Neuronal stem cell (in vitro differentiated cells): ENCODE data around the gene DCAF8L2.

Experiments
- DNase-seq: peaks from one replicate; pipeline ENCODE4 v3.0.0-alpha.2; 2013; ENCODE audit warnings: low spot score
- H2AFZ ChIP-seq: one replicate; pipeline ENCODE4 v1.6.1; 2013; ENCODE audit warnings: mild to moderate bottlenecking, low read length, inconsistent platforms
- H2AK5ac ChIP-seq: 2 replicates; pipeline ENCODE4 v1.6.1; 2013; ENCODE audit warnings: low read depth, mild to moderate bottlenecking, inconsistent platforms, low read length, moderate library complexity, mixed read lengths
- H2BK120ac ChIP-seq: 2 replicates; pipeline ENCODE4 v1.6.1; 2013; ENCODE audit warnings: low read depth, mild to moderate bottlenecking, inconsistent platforms, low read length, moderate library complexity, mixed read lengths
- H2BK12ac ChIP-seq: one replicate; pipeline ENCODE4 v1.6.1; 2013; ENCODE audit warnings: low read length, inconsistent platforms
- H2BK15ac ChIP-seq: 2 replicates; pipeline ENCODE4 v1.6.1; 2013; ENCODE audit warnings: mild to moderate bottlenecking, low read length, inconsistent platforms, mixed read lengths
- H2BK5ac ChIP-seq: one replicate; pipeline ENCODE4 v1.6.1; 2013; ENCODE audit warnings: inconsistent platforms, mild to moderate bottlenecking, low read length, moderate library complexity
- H3K14ac ChIP-seq: one replicate; pipeline ENCODE4 v1.6.1; 2013; ENCODE audit warnings: low read length, inconsistent platforms
- H3K18ac ChIP-seq: 2 replicates; pipeline ENCODE4 v1.6.1; 2013; ENCODE audit warnings: low read length, inconsistent platforms
- H3K23ac ChIP-seq: 2 replicates; pipeline ENCODE4 v1.6.1; 2013; ENCODE audit warnings: low read depth, mild to moderate bottlenecking, mixed read lengths, low read length, inconsistent platforms; ENCODE audit not compliant: poor library complexity
- H3K27ac ChIP-seq: replicated peaks from 3 replicates; pipeline ENCODE4 v1.5.1; 2013; ENCODE audit warnings: low read length, inconsistent platforms
- H3K27me3 ChIP-seq, 3 experiments: 2 replicates each; pipeline ENCODE4 v1.6.1; 2013; ENCODE audit warnings: low read length in 3 of 3, mild to moderate bottlenecking in 2 of 3, inconsistent platforms in 1 of 3, low read depth in 1 of 3, mixed read lengths in 1 of 3, moderate library complexity in 1 of 3; ENCODE audit not compliant: control insufficient read depth in 3 of 3, insufficient read depth in 3 of 3
- H3K36me3 ChIP-seq, 2 donors: replicated peaks in 1 of 2; 2 replicates each; pipeline ENCODE4 v1.6.1; 2013; ENCODE audit warnings: low read length in 2 of 2; ENCODE audit not compliant: control insufficient read depth in 2 of 2, insufficient read depth in 2 of 2
- H3K4ac ChIP-seq: 2 replicates; pipeline ENCODE4 v1.6.1; 2013; ENCODE audit warnings: inconsistent platforms, mild to moderate bottlenecking, low read length, moderate library complexity
- H3K4me1 ChIP-seq, 2 donors: 1 replicate in 1 of 2; 2 replicates in 1 of 2; pipeline ENCODE4 v1.6.1; 2013; ENCODE audit warnings: low read length in 2 of 2, low read depth in 1 of 2; ENCODE audit not compliant: control insufficient read depth in 2 of 2, insufficient read depth in 1 of 2
- H3K4me2 ChIP-seq: one replicate; pipeline ENCODE4 v1.6.1; 2013; ENCODE audit warnings: mild to moderate bottlenecking, low read length, inconsistent platforms; ENCODE audit not compliant: insufficient read depth, poor library complexity, severe bottlenecking
- H3K4me3 ChIP-seq, 2 donors: 2 replicates each; pipeline ENCODE4 v1.5.1; 2013; ENCODE audit warnings: low read length in 2 of 2, mild to moderate bottlenecking in 2 of 2, inconsistent platforms in 1 of 2, moderate library complexity in 1 of 2
- H3K79me1 ChIP-seq: one replicate; pipeline ENCODE4 v1.6.1; 2013; ENCODE audit warnings: low read depth, mild to moderate bottlenecking, inconsistent platforms, low read length, moderate library complexity
- H3K9ac ChIP-seq: one replicate; pipeline ENCODE4 v1.6.1; 2013; ENCODE audit warnings: mild to moderate bottlenecking, low read depth, low read length, inconsistent platforms; ENCODE audit not compliant: poor library complexity
- H3K9me3 ChIP-seq, 2 donors: replicated peaks in 1 of 2; 2 replicates each; pipeline versions ENCODE3 to v1.6.1; 2013; ENCODE audit warnings: low read length in 2 of 2, mild to moderate bottlenecking in 2 of 2, inconsistent platforms in 1 of 2, low read depth in 1 of 2, mixed read lengths in 1 of 2, moderate library complexity in 1 of 2; ENCODE audit not compliant: control insufficient read depth in 2 of 2, insufficient read depth in 1 of 2
- H4K8ac ChIP-seq: one replicate; pipeline ENCODE4 v1.6.1; 2013; ENCODE audit warnings: low read depth, mild to moderate bottlenecking, inconsistent platforms, low read length, moderate library complexity
- H4K91ac ChIP-seq: one replicate; pipeline ENCODE4 v1.6.1; 2013; ENCODE audit warnings: low read length, low read depth, mild to moderate bottlenecking, inconsistent platforms; ENCODE audit not compliant: poor library complexity
- WGBS, 2 donors: extraction: QIAGEN DNeasy Blood & Tissue Kit; methylation state at CpG; one replicate each; pipeline ENCODE4 v1.1.7; 2013; ENCODE audit warnings: missing lambda C conversion rate in 2 of 2, mixed read lengths in 1 of 2; ENCODE audit not compliant: insufficient read length in 2 of 2, insufficient replicate concordance in 1 of 2; ENCODE audit errors: extremely low coverage in 2 of 2; 5-methylcytosine and 5-hydroxymethylcytosine counted together

DCAF8L2 gene

DNA sequence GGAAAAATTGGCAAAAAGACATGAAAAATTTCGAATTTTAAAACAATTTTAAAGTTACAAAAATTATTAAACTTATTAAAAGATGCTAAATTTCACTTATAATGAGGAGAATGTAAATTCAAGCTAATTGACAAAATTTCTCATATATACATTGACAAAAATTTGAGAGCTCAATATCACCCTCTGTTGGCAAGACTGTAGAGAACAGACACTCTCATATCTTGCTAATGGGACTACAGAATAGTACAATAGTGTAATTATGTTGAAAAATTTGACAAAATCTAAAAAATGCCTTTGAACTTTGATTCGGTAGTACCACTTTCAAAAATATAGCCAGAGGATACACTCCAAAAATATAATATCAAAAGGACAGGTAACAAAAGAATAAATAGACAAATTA, 29.8 kb downstream of the DCAF8L2 start:
- no peaks in the 10 kb centered on the region for H3K9me3 ChIP-seq
- no peak overlapping the region for H3K23ac ChIP-seq
- H3K18ac ChIP-seq = no peak overlapping the region
- H3K4me3 ChIP-seq = no peak overlapping the region
- no peak overlapping the region for H3K14ac ChIP-seq
- H3K4ac ChIP-seq = no peak overlapping the region
- H3K4me1 ChIP-seq = no peaks in the 10 kb centered on the region
- no peak overlapping the region for H2BK120ac ChIP-seq
- DNase-seq = no peak
- H4K8ac ChIP-seq = no peak overlapping the region
- no CpG with 5 or more reads among the region's 2 CpGs for WGBS, 2 donors
- H3K36me3 ChIP-seq = no peaks in the 10 kb centered on the region
- H3K9ac ChIP-seq = no peak overlapping the region
- no peak overlapping the region for H2AFZ ChIP-seq
- no peak overlapping the region for H3K4me2 ChIP-seq
- no peaks in the 10 kb centered on the region for H3K79me1 ChIP-seq
- H2BK15ac ChIP-seq = no peak overlapping the region
- no peak overlapping the region for H2AK5ac ChIP-seq
- H2BK12ac ChIP-seq = no peak overlapping the region
- H3K27ac ChIP-seq = no peak overlapping the region
- H2BK5ac ChIP-seq = no peak overlapping the region
- no peaks in the 10 kb centered on the region for H3K27me3 ChIP-seq
- no peak overlapping the region for H4K91ac ChIP-seq

GRCh38 chrX:27622883-27623282, 32.7 kb downstream of the DCAF8L2 start:
- H3K27ac ChIP-seq = no peak overlapping the region
- no peak overlapping the region for H3K9ac ChIP-seq
- no peak overlapping the region for H4K91ac ChIP-seq
- H3K4me1 ChIP-seq = no peaks in the 10 kb centered on the region
- H3K36me3 ChIP-seq = no peaks in the 10 kb centered on the region
- no peak overlapping the region for H2BK15ac ChIP-seq
- no peak overlapping the region for H4K8ac ChIP-seq
- H2BK120ac ChIP-seq = no peak overlapping the region
- no peak overlapping the region for H3K18ac ChIP-seq
- H3K79me1 ChIP-seq = no peaks in the 10 kb centered on the region
- no peak overlapping the region for H2BK12ac ChIP-seq
- H3K4me2 ChIP-seq = no peak overlapping the region
- no peak overlapping the region for H3K4ac ChIP-seq
- no peak overlapping the region for H2AFZ ChIP-seq
- no peak overlapping the region for H2BK5ac ChIP-seq
- no peaks in the 10 kb centered on the region for H3K27me3 ChIP-seq
- H3K23ac ChIP-seq = no peak overlapping the region
- H3K4me3 ChIP-seq = no peak overlapping the region
- DNase-seq = no peak
- H2AK5ac ChIP-seq = no peak overlapping the region
- H3K14ac ChIP-seq = no peak overlapping the region
- no peaks in the 10 kb centered on the region for H3K9me3 ChIP-seq

DNA sequence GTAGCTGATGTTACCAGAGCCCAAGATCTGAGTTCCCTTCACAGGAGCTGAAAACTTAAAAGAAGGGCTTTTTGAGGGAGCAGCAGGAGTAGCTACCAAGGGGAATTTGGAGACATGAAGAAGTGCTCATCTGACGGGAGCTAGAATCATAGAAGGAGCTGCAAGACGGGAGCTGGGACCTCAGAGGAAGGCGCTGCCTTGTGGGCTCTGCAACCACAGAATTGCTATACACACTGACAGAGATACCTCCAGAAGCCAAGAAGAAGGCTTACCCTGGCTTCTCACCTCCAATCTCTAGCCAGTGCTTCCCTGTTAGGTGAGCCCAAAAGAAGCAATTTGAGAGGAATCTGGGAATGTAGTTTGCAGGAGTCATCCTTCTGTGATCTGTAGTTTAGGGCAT, 35.9 kb downstream of the DCAF8L2 start:
- Histone ChIP-seq H3K79me1 (no peaks in the 10 kb centered on the region), H2BK120ac (no peak overlapping the region), H2AFZ (no peak overlapping the region), H3K4me1 (no peaks in the 10 kb centered on the region), H3K14ac (no peak overlapping the region), H3K27ac (no peak overlapping the region), H4K8ac (no peak overlapping the region), H3K36me3 (no peaks in the 10 kb centered on the region), H2AK5ac (no peak overlapping the region), H3K4me2 (no peak overlapping the region), H4K91ac (no peak overlapping the region), H3K18ac (no peak overlapping the region), H2BK12ac (no peak overlapping the region), H2BK5ac (no peak overlapping the region), H3K9ac (no peak overlapping the region), H3K4ac (no peak overlapping the region), H3K9me3 (no peaks in the 10 kb centered on the region), H2BK15ac (no peak overlapping the region), H3K23ac (no peak overlapping the region), H3K4me3 (no peak overlapping the region), H3K27me3 (no peaks in the 10 kb centered on the region)
- no CpG with 5 or more reads among the region's 3 CpGs for WGBS, 2 donors
- DNase-seq = no peak

- Histone ChIP-seq H2AFZ (no peak overlapping the region), H3K4ac (no peak overlapping the region), H3K9ac (no peak overlapping the region), H4K91ac (no peak overlapping the region), H3K4me3 (no peak overlapping the region), H3K23ac (no peak overlapping the region), H3K4me2 (no peak overlapping the region), H4K8ac (no peak overlapping the region), H2AK5ac (no peak overlapping the region), H2BK120ac (no peak overlapping the region), H3K4me1 (no peaks in the 10 kb centered on the region), H2BK15ac (no peak overlapping the region), H3K27ac (no peak overlapping the region), H2BK5ac (no peak overlapping the region), H2BK12ac (no peak overlapping the region), H3K9me3 (no peaks in the 10 kb centered on the region), H3K36me3 (no peaks in the 10 kb centered on the region), H3K27me3 (no peaks in the 10 kb centered on the region), H3K14ac (no peak overlapping the region), H3K79me1 (no peaks in the 10 kb centered on the region), H3K18ac (no peak overlapping the region)
- DNase-seq = no peak
- WGBS, 2 donors = no CpG with 5 or more reads among the region's 3 CpGs
Measured at GRCh38 chrX:27633328-27633727, 43.2 kb downstream of the DCAF8L2 start.
